ENCODE measurements around the gene SCN9A. TPM values are rescaled to one million over a fixed set of nuclear protein-coding genes. Genes with fewer than 3 reads are reported as not detected.

SCN9A gene
- total and polyA plus RNA-seq, 12 donors, result 0.10 to 2.9 (median 0.79) TPM

DNA sequence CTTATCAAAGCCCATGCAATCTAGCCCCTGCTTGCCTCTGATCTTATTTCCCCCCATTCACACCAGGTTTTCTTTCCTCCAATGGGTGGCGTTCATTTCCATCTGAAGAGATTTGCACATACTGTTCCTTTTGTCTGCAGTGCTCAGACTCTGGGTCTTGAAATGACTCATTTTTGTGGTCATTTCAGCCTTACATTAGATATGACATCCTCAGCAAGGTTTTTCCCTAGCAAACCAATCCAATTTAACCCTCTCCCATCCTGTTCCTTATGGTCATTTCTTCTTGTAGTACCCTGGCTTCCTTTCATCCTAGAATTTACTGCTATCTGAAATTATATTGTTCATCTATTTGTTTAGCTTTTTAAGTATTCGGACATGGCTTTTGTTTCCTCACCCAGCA lies 205.4 kb downstream of the SCN9A start:
- TF ChIP-seq CTCF (IDR thresholded peaks at IDR 0.05), result no peak
- no peak overlapping the region for H3K4me3 ChIP-seq
- H3K27ac ChIP-seq, result no peak overlapping the region
- intact Hi-C loops (cut with DNase I), result no loop called here
- H3K36me3 ChIP-seq, result no peaks in the 10 kb centered on the region
- 76 to 90% methylated on average over 2 of the region's 2 CpGs for WGBS, 2 donors
- H3K4me1 ChIP-seq, result no peaks in the 10 kb centered on the region
- no peaks in the 10 kb centered on the region for H3K27me3 ChIP-seq
- DNase-seq, result no peak
- no peak for ATAC-seq
- no peaks in the 10 kb centered on the region for H3K9me3 ChIP-seq

DNA sequence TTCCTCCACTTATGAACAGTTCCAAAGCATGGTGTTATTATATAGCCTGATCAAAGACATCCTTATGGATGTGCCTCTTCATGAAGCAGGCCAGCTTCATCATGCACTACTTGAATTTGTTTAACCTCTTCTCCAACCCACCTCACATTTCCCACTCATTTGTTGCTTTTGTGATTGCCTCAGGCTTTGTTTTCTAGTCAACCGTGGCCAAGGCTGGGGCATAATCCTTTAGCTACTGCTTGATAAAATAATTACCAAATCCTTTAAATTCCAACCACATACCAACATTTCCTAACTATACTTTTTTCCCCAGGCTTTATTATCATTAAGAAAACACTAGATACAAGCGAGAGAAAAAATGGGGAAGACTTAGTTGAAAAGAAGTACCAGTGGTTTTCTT lies 208.3 kb downstream of the SCN9A start:
- Histone ChIP-seq H3K27me3 (no peaks in the 10 kb centered on the region), H3K4me3 (no peak overlapping the region), H3K27ac (no peak overlapping the region), H3K36me3 (no peaks in the 10 kb centered on the region), H3K9me3 (no peaks in the 10 kb centered on the region), H3K4me1 (no peaks in the 10 kb centered on the region)
- ATAC-seq (no peak), DNase-seq (no peak)
- intact Hi-C loops (cut with DNase I), result no loop called here
- WGBS, 2 donors, result 13 to 15% methylated on average over 2 of the region's 2 CpGs
- no peak for TF ChIP-seq CTCF (IDR thresholded peaks at IDR 0.05)

GRCh38 chr2:166163775-166164174 lies 212.0 kb downstream of the SCN9A start:
- DNase-seq (no peak), ATAC-seq (no peak)
- intact Hi-C loops (cut with DNase I), result no loop called here
- Histone ChIP-seq H3K27ac (no peak overlapping the region), H3K27me3 (no peaks in the 10 kb centered on the region), H3K4me3 (no peak overlapping the region), H3K36me3 (no peaks in the 10 kb centered on the region), H3K4me1 (no peaks in the 10 kb centered on the region), H3K9me3 (no peaks in the 10 kb centered on the region)
- no peak for TF ChIP-seq CTCF (IDR thresholded peaks at IDR 0.05)
- 55 to 61% methylated on average over 2 of the region's 2 CpGs for WGBS, 2 donors

DNA sequence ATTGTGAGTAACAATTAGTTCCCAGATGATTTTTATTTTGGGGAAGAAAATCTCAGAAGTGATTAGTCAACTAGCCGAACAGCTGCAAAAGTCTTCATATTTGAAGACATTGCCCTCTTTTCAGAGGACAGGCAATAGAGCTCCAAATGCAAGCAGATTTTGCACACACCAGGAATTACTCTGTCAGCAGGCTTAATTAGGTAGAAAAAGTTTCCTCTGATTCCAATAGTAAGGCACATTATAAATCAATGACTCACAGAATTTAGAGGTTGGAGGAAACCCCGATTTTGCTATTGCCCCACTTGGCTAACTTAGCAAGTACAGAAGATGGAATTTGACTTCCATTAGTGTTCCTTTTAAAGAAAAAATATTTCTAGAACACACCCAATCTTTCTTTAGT lies 217.2 kb downstream of the SCN9A start:
- WGBS, 2 donors, result 78 to 88% methylated on average over 2 of the region's 2 CpGs
- intact Hi-C loops (cut with DNase I), result no loop called here
- Histone ChIP-seq H3K27me3 (no peaks in the 10 kb centered on the region), H3K4me1 (no peaks in the 10 kb centered on the region), H3K4me3 (no peak overlapping the region), H3K27ac (no peak overlapping the region), H3K36me3 (no peaks in the 10 kb centered on the region), H3K9me3 (no peaks in the 10 kb centered on the region)
- no peak for TF ChIP-seq CTCF (IDR thresholded peaks at IDR 0.05)
- ATAC-seq, result no peak
- DNase-seq, result no peak

DNA sequence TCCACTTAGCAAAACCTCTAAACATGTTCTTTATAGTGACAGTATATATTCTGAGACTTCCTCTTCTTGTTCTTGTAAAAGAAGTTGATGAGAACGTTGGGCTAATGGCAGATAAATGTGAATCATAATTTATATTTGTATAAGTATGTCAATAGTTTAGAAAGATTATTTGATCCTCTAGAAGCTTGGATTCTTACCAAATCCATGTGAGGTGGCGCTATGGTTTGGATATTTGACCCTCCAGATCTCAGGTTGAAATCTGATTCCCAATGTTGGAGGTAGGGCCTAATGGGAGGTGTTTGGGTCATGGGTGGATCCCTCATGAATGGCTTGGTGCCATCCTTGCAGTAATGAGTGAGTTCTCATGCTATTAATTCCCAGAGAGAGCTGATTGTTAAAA lies 218.2 kb downstream of the SCN9A start:
- no peaks in the 10 kb centered on the region for H3K36me3 ChIP-seq
- intact Hi-C loops (cut with DNase I), result no loop called here
- WGBS, 2 donors, result 65 to 68% methylated on average over 2 of the region's 2 CpGs

More for the DNA sequence above, 218.2 kb downstream of the SCN9A start:
- H3K27ac ChIP-seq, result no peak overlapping the region
- DNase-seq (no peak), ATAC-seq (no peak)
- TF ChIP-seq CTCF (IDR thresholded peaks at IDR 0.05), result no peak
- no peaks in the 10 kb centered on the region for H3K4me1 ChIP-seq
- no peak overlapping the region for H3K4me3 ChIP-seq
- no peaks in the 10 kb centered on the region for H3K9me3 ChIP-seq
- no peaks in the 10 kb centered on the region for H3K27me3 ChIP-seq
